NCI-H2196 treated with DMSO at 0.1 percent for 48 hours (cell line): ENCODE measurements around the gene RSPH10B2.
"Not testable (repeated sequence)": the region's sequence is repeated elsewhere in the genome, so short reads cannot be mapped to it uniquely, and the experiment has no call there.

ENCODE experiments used
- DNase-seq: peaks from one replicate; lab custom pipeline; 2025; ENCODE audit not compliant: unreplicated experiment; lab: John Stamatoyannopoulos, UW

The RSPH10B2 gene

DNA sequence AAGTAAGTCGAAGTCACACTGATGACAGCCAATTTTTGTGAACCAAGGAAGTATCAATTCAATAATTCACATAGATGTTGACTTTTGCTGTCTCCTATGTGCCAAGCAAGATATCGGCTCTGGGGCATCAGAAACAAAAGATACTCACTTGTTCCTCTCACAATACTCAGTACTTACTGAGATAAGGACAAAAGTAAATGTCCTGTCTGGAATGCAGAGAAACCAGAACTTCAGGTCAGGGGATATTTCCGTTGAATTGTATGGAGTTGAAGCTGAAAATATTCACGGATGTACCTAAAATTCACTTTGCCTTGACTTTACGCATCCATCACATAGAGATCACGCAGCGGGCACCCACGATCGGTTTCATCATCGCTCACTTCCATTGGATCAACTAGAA, 83.2 kb downstream of the RSPH10B2 start:
- not testable (repeated sequence) for DNase-seq

DNA sequence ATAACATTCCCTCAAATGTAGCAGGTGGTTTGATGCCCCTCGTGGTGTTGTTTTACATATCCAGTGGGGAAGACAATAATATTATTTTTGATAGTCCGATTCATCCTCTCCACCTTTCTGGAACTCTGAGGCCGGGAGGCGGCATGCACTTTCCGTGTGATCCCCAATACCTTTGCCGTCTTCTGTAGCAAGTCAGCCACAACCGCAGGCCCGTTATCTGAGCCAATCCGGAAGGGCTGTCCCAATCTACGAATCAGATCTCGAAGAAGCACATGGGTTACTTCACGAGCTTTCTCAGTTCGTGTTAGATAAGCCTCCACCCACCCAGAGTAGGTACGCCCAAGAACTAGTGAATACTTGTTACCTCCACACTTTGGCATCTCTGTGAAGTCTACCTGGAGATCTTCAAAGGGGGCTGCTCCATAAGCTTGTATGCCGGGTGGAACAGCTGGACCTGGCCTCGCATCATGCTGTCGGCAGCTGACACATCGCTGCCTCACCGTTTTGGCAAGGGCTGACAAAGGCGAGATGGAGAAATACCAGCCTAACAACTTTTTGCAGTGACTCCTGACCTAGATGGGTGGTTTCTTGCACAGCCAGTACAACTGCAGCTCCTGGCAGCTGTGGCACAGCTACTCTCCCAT, 88.5 kb downstream of the RSPH10B2 start:
- not testable (repeated sequence) for DNase-seq

DNA sequence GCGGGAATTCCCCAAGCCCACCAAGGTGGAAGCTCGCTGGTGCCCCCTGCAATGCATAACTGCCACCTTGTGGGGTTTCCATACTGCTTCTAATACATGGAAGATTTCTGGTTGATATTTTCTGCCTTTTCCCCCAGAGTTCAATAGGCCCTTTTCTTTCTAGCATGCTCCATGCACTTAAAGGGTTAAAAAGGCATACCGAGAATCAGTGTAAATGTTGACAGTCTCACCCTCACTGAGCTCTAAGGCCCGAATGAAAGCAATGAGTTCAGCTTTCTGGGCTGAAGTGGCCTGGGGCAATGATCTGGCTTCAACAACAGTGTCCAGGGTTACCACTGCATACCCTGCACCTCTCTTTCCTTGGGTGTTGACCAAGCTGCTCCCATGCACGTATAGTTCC, 89.2 kb downstream of the RSPH10B2 start:
- DNase-seq: not testable (repeated sequence)

DNA sequence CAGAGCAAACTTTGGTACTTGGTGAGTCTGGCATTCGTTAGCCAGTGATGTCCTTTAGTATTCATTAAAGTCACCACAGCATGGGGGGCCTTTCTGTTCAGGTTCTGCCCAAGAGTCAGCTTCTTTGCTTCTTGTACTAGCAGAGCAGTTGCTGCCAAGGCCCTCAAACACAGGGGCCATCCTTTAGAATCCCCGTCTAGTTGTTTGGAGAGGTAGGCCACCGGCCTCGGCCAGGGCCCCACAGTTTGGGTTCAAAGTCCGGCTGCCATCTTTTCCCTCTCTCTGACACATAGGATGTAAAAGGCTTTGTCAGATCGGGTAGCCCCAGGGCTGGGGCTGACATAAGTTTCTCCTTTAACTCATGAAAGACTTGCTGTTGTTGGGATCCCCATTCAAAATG, 89.8 kb downstream of the RSPH10B2 start:
- not testable (repeated sequence) for DNase-seq

DNA sequence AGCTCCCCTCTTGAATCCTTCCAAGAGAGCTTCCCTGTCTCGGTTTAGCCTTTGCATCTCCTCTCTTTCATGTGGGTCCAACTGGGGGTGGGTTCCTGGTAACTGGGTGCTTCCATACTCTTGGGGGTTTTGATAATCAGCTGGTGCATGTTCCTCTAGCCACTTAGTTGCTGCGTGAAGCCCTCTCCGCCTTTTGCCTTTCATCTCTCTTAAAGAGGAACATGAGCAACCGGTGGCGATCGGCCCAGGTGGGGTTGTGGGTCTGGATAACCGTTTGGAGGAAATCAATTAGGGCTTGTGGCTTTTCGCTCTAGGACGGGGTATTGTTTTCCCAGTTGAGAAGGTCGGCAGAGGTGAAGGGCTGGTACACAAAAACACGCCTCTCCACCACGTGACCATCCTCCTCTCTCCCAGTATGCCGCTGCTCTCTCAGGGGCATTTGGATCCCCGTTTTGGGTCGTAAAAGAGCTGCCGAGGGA, 92.1 kb downstream of the RSPH10B2 start:
- DNase-seq: not testable (repeated sequence)

DNA sequence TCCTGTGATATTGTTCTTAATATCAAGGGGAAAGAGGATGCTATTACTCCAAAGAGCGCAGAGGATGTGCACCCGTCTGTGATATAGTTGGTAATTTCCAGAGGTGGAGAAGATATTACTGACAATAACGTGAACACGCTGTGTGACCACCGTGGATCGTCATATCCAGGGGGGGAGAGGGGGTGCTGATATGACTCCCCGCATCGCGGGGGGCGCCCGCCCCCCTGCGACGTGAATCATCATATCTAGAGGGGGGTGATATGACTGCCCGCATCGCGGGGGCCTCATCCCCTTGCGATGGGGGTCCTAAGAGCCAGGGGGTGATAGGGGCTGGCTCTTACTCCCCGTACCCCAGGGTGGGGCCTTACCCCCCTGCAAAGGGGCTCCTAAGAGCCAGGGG, 93.8 kb downstream of the RSPH10B2 start:
- DNase-seq: not testable (repeated sequence)
